ENCODE results near the gene PISD.

PISD gene

DNA sequence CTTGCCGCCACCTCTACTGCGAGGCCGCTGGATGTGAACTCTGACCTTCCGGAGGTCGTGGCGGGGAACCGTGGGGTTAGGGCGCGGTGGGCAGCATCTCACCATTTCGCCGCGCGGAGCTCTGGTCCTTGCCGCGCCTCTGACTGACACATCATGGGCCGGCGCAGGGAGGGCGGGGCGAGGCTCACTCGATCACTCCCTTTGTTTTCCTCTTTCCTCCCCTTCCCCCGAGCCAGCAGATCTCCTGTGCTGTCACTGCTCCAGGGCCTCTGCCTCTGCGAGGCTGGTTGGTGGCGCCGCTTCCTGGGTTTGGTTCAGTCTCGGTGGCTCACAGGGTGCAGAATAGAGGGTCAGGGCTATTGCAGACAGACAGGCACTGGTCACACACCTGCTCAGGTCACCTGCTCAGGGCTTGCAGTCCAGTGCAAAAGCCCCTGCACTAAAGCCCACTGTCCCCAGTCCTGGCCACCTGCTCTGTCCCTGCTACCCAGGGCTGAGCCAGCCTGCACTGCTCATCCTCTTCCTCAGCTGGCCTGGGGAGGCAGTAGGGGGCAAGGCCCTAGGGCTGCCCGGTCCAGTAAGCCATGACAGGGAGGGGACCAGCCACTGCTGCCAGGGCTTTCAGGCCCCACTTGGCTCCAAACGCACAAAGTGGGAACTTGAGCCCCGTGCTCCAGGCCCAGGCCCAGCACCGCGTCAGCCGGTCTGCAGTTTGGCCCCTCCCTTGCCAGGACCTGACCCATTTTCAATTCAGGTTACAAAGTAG, 36.2 kb downstream of the PISD start:
- no peak for DNase-seq (ENCODE audit: low read depth, low spot score)

DNA sequence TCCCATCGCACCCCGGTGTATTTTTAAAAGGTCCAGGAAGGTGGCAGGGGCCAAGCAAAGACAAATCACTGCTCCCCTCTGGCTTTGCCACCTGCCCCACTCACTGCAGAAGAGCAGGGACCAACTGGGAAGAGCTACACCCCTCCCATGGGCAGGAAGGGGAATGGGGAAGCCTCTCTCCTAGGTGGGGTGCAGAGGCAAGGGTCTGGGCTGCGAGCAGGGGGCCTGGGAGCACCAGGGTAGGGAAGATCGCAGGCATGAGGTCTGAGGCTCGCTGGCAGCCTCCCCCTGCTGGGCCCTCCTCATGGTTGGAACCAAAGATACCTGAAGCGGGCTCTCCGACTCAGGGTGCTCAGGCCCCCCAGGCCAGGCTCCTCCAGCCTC, 36.8 kb downstream of the PISD start:
- DNase-seq (ENCODE audit: low read depth, low spot score) = no peak

DNA sequence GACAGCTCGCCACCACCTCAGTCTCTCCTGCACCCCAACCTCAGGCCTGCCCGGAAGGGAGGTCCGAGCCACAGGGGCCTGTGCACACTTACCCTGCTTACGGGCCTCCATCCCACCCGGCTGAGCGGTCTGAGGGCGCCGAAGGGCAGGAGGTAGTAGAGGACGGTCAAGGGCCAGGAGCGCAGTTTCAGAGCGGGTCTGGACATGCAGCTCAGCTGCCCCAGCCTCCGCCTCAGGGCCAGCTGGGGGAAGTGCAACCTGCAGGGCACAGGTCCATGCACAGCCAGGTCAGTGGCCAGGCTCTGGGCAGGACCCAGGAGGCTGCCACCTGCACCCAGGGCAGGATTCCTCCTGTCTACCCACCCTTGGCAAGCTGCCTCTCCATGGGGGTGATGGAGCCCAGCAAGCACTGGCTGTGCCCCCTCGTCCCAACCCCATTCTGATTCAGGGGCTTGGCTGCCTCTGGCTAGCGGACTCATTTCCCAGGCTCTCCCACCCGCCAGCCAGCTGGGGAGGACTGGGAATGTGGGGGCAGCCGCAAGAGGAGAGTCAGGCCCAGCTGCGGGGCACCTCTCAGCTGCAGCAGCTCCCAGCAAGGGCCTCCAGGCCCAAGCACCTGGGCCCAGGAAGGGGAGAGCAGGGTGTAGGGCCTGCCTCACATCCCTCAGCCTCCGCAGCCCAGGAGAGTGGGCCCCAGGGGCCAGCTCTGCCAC, 38.3 kb downstream of the PISD start:
- no peak for DNase-seq (ENCODE audit: low read depth, low spot score)

DNA sequence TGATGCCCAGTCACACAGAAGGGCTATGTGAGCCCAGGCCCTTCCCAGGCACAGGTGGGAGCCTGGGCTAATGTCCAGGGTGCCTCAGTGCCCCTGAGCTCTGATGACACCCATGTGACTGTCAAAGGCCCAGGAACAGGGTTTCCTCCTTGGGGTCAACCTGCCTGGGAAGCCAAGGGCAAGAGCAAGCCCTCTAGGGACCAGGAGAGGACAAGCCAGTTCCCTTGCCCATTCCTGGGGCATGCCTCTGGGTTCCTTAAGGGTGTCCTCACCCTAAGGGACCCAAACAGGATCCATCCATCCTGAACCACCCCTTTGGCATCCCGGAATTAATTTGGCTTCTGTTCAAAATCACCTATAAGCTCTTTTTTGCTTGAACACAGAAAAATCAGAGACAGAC, 39.0 kb downstream of the PISD start:
- DNase-seq (ENCODE audit: low read depth, low spot score) = no peak

DNA sequence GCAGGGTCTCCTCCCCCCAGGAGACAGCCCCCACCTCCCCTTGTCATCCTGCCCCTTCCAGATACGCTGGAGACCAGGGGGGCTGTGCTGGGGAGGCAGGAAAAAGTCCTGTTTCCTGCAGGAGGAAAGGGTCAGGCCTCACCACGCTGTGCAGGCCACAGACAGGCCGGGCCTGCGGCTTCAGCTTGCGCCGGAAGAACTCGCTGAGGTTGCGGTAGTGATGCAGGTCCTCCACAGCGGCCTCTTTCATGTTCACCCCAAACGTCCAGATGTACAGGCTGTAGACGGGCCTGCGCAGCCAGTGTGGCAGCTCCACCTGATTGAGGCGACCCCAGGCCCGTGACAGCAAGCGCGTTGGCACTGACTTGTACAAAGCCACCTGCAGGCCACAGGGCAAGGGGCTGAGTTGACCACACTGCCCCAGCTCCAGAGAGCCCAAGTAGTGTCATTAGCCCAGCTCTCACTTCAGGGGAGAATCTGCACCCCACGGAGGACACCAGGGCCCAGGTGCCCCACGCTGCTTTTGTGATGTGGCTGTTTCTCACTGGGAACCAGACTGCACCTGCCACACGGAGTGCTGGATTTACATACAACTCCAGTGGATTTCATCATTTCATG, 40.4 kb downstream of the PISD start:
- no peak for DNase-seq (ENCODE audit: low read depth, low spot score)

GRCh38 chr22:31620756-31621480, 41.1 kb downstream of the PISD start:
- no peak for DNase-seq (ENCODE audit: low read depth, low spot score)

DNA sequence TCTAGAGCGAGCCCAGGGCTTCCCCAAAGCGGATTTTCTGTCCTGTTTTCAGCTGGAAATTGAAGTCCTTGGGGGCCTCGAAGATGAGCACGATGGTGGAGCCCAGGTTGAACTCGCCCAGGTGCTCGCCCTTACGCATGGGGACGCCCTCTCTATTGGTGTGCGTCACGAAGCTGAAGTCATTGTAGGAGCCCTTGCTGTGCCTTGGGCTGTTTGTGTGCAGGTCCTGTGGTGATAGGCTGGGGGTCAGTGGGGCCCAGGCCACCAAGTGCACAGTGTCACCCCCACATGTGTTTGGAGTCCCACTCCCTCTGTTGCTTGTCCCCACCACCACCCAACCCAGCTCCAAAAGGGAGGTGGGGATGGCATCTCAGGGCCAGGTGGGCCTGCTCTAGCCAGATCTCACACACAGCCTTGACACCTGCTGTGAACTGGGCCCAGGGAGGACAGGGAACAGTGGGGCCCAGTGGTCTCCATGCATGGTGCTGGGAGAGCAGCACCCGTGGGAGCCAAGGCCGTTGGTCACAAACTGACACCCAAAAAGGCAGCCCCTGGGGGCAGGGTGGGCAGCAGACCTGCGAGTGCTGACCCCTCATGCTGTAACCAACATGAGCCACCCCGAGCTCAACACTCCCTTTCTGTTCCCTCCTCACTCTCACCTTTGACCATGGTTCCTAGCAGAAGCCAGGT, 42.3 kb downstream of the PISD start:
- DNase-seq (ENCODE audit: low read depth, low spot score) = no peak

DNA sequence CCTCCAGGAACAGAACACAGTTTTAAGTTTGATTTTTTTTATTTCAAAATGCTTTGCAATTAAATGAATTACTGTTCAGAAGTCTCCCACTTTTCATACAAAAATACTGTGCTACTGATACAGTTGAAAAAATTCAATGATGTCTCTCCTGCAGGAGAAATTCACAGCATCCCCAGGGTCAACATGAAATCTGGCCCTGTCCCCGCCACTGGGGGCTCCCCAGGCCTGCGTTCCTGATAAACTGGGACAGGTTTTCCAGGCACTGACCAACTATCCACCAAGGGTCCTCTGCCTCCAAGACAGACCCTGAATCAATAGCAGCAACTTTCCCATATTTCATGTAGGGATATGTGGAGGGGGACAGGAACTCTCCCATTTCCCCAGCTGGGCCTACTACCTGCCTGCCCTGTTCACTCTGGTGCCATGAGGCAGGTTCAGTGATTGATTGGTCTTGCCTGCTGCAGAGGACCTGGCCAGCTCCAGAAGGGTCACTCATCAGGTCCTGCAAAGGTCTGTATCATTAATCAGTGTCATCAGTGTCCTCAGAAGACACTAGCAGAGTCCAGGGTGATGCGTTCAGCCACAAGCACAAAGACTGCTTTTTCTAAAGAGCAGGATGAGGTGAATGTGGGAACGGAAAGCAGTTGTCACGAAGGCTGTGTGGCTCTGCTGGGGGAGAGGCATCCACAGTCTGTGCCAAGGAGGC, 43.4 kb downstream of the PISD start:
- DNase-seq (ENCODE audit: low read depth, low spot score) = no peak

DNA sequence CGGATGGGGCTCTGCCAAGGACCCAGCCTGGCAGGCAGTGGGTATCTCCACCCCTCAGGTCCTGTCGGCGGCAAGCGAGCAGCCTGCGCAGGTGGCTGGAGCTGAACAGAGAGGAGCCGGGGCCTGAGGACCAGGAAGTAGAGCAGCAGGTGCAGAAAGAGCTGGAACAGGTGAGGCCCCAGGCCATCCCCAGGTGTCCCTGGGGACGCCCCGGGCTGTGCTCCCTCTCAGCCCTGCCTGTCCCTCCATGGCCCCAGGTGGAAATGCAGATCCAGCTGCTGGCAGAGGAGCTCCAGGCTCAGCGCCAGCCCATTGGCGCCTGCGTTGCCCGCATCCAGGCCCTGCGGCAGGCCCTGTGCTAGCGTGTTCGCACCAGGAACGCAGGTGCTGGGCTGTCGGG, 44.0 kb downstream of the PISD start:
- no peak for DNase-seq (ENCODE audit: low read depth, low spot score)

- no peak for DNase-seq (ENCODE audit: low read depth, low spot score)
Measured at GRCh38 chr22:31616315-31616980, 45.6 kb downstream of the PISD start.

DNA sequence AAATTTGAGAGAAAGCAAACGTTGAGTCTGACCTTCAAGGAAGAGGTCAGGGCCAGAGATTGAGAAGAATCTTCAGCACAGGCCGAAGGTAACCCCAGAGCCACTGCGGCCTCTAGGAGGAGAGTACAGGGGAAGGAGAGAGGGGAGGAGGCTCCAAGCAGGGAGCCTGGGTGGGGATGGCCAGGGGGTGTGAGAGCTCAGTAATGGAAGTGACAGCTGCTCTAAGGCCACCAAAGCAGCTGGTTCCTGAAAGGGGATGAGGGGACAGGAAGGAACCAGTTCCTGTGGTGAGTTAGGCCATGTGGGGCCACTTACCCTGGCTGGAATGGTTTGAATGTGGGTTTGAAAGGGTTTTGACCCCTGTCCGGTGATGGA, 46.1 kb downstream of the PISD start:
- no peak for DNase-seq (ENCODE audit: low read depth, low spot score)

GRCh38 chr22:31615491-31615860, 46.5 kb downstream of the PISD start:
- no peak for DNase-seq (ENCODE audit: low read depth, low spot score)

DNA sequence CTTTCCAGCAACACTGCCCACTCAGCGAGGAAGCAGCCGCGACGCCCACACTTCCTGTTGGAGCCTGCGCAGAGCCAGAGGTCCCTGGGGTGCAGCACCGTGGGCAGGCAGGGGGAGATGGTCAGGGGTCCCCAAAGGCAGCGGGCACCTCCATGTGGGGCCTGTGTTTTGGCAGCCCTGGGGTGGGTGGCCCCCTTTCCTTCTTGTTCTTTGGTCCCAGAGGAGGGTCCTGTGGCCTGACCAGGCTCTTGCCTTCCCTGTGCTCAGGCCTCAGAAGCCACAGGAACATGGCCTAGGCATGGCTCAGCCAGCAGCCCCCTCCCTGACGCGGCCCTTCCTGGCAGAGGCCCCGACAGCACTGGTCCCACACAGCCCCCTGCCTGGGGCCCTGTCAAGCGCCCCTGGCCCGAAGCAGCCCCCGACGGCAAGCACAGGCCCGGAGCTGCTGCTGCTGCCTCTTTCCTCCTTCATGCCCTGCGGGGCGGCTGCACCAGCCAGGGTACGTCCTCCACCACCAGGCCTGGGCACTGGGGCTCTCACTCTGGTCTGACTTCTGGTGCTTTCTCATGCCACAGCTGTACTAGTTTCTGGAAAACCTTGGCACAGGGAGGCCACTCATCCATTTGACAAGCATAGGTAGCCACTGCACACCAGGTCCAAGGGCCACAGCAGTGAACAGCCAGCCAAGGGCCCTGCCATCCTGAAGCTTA, 47.1 kb downstream of the PISD start:
- DNase-seq (ENCODE audit: low read depth, low spot score) = no peak

DNA sequence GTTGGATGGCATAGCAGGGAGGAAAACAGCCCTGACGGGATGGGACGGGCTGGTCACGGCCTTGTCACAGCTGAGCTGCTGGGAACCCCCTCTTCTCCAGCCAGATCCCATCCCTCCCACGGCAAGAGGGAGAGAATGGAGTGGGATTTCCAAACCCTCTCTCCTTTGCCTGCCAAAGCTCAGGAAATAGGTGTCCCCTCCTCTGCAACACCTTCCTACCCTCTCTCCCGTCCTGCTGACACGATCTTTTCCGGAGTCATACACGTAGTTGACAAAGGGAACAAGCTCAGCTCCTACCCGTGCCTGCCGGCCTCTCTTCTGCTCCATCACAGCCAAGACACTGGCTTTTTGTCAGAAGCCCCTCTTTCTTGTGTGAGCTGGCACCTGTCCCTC, 48.1 kb downstream of the PISD start:
- no peak for DNase-seq (ENCODE audit: low read depth, low spot score)

DNA sequence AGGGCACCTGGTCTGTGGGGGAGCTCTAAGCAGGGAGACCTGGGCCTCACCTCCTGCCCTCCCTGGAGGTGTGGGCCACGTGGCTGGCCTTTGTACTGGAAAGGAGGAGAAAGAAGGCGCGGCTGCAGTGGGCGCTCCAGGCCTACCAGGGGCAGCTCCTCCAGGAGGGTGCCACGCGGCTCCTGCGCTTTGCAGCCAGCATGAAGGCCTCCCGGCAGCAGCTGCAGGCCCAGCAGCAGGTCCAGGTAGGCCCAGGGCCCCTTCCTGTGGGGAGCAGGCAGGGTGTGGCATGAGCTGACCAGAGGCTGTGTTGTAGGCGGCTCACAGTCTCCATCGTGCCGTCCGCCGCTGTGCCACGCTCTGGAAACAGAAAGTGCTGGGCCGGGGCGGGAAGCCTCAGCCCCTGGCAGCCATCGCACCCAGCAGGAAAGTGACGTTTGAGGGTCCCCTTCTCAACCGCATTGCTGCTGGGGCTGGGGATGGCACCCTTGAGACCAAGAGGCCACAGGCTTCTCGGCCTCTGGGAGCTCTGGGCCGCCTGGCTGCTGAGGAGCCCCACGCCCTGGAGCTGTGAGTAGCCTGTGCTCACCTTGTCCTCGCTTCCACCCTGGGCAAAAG, 48.6 kb downstream of the PISD start:
- DNase-seq (ENCODE audit: low read depth, low spot score) = no peak

- no peak for DNase-seq (ENCODE audit: low read depth, low spot score)
Measured at GRCh38 chr22:31612891-31613285, 49.1 kb downstream of the PISD start.

DNA sequence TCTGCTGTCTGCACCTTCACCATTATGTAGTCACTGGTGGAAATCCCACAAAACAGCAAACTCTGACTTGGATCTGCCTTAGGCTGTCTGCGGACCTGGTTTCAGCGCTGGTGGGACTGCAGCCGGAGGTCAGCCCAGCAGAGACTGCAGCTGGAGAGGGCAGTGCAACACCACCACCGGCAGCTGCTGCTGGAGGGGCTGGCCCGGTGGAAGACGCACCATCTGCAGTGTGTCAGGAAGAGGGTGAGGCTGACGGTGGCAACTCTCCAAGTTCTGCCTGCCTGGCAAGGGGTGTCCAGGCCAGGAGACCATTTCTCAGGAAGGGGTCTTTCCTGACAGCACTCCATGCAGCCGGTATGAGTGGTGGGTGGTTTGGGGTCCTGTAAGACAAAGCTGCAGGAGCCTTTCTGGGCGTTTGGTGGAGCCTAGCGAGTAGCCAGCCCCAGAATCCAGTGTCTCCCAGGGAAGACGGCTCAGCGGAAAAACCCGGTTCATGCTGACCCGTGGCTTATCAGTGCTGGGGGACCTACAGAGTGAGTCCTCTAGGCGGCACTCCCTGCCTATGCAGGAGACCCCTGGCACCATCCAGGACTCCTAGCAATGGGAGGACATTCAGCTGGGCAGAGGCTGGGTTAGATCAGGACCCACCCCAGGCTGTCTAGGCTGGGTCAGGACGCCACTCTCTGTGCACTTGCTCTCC, 50.8 kb downstream of the PISD start:
- no peak for DNase-seq (ENCODE audit: low read depth, low spot score)

DNA sequence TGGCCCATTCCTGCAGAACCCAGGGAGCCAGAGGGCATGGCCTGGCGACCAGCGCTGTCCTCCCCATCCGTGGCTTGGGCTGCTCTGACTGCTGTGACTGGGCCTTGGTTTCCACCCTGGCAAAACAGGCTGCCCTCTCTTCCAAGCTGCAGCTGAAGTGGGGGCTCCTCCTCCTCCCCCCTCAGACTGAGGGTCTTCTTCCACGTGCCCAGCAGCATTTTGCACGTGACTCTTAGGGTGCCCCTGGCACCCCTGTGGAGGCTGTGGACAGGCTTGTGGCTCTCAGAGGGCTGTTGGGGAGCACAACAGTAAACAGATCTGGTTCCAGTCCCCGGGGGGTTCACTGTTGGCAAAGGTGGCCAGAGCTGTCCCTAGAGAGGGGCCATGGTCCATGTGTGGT, 51.4 kb downstream of the PISD start:
- no peak for DNase-seq (ENCODE audit: low read depth, low spot score)

DNA sequence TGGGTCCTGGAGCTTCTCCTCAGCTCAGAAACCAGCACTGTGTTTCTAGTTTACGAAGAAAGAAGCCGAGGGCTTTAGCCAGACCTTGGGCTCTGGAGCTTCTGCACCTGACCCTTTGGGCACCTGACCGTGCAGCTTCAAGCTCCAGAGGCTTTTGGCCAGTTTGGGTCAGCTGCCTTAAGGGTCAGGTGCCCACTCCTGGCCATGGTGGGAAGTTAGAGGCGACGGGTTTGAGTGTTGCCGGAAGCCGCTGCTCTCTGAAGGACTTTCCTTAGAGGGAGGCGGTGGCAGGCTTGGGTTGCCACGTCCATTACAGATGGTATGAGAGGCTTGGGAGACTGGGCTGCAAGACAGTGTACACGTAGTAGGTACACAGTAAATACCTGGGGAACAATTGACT, 52.3 kb downstream of the PISD start:
- no peak for DNase-seq (ENCODE audit: low read depth, low spot score)

Measured in iPS DF 19.7 (cell line).